Thyroid gland (tissue), 4 donors: Measurements from ENCODE around the gene CDH16. TPM values are rescaled to one million over a fixed set of nuclear protein-coding genes. Genes with fewer than 3 reads are reported as not detected.

Experiments used
- DNase-seq, 2 donors: peaks; one replicate each; pipeline ENCODE4 v3.0.0-alpha.2; 2019
- H3K27ac ChIP-seq, 3 donors: fragments of 200-600 bp; sonication (generic); 1 replicate in 2 of 3; 2 replicates in 1 of 3; pipeline ENCODE4 v1.5.1; 2016 to 2019; ENCODE audit warnings: mild to moderate bottlenecking in 1 of 3, moderate library complexity in 1 of 3
- H3K27me3 ChIP-seq: fragments of 200-600 bp; sonication (generic); one replicate; pipeline ENCODE4 v1.5.1; 2019
- H3K36me3 ChIP-seq, 2 donors: fragments of 200-600 bp; sonication (generic); one replicate each; pipeline ENCODE4 v1.5.1; 2016 to 2019
- H3K4me1 ChIP-seq, 2 donors: fragments of 200-600 bp; sonication (generic); one replicate each; pipeline ENCODE4 v1.5.1; 2017 to 2019
- H3K4me3 ChIP-seq, 3 donors: fragments of 200-600 bp; sonication (generic); replicated peaks in 1 of 3; 1 replicate in 2 of 3; 2 replicates in 1 of 3; pipeline ENCODE4 v1.5.1; 2016; ENCODE audit warnings: mild to moderate bottlenecking in 1 of 3
- H3K9me3 ChIP-seq: fragments of 200-600 bp; sonication (generic); one replicate; pipeline ENCODE4 v1.5.1; 2017
- POLR2A ChIP-seq, 2 donors: fragments of 450-650 bp; IDR thresholded peaks; one replicate each; pipeline ENCODE4 v1.6.1; 2017; ENCODE audit warnings: antibody characterized with exemption in 2 of 2, mild to moderate bottlenecking in 2 of 2, moderate library complexity in 1 of 2
- WGBS, 2 donors: methylation state at CpG; one replicate each; pipeline ENCODE4 v1.1.5; 2017; 5-methylcytosine and 5-hydroxymethylcytosine counted together
- intact Hi-C: fragments of 100-400 bp; cut with DNase I; formaldehyde crosslinking; loops from one replicate; pipeline ENCODE4 v1.15.1; 2023
- total RNA-seq, 4 donors: library from RNA; depleted of rRNA; stranded (reverse); fragments of >200 nt; gene quantifications; one replicate each; pipeline ENCODE4 v1.2.3, GENCODE V29; 2016
- TF ChIP-seq, protein P1 (sequence below), 6 experiments: fragments of 200-600 bp in 3 of 6; fragments of 450-650 bp in 3 of 6; sonication (generic) in 3 of 6; IDR thresholded peaks; one replicate each; pipeline ENCODE4 v1.5.1; 2016 to 2019; ENCODE audit warnings: antibody characterized with exemption in 6 of 6, mild to moderate bottlenecking in 2 of 6, inconsistent platforms in 1 of 6, moderate library complexity in 1 of 6

Gene CDH16
- total RNA-seq, 4 donors from 2014 or later, result 43.1 to 166 (median 134) TPM

DNA sequence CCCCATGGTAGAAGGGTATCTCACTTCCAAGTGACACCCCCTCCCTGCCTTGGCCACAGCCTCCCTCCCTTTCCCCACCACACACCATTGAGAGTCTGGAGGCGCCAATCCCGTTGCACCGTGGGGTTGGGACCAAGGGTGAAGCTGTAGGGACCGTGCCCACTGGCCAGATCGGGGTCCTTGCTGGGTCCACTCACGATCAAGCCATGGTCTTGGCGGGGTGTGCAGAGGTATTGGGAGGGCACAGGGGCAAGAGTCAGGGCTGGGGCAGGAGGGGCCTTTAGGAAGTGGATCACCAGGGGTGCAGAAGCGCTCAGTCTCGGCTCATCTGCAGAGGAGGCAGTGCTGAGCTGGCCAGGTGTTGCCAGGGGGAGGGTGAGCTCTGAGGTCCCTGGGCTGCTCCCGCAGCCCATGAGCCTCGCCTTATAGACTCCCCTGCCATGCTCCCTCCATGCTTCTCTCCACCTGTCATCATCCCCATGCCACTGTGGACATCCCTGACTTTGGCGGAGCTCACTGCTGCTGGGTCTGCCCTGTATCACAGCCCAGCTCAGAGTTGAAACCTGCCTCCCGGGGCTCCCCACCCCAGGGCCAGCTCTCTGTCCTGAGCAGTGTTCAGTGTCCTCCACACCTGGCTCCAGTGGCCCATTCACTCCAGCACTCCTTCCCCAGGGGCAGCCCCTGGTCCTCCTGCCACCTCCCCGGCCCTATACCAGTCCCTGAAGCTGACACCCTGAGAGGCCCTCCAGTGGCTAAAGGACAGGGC is 8.3 kb downstream of the CDH16 start:
- DNase-seq, result no peak
- Histone ChIP-seq H3K9me3 (no peaks in the 10 kb centered on the region), H3K27me3 (no peaks in the 10 kb centered on the region), H3K27ac (no peak overlapping the region), H3K4me3 (no peak overlapping the region), H3K36me3 (no peaks in the 10 kb centered on the region), H3K4me1 (peaks cover 9% of the 10 kb centered on the region in 2 donors)
- no peak for TF ChIP-seq POLR2A (IDR thresholded peaks at IDR 0.05)
- TF ChIP-seq, protein P1, sequence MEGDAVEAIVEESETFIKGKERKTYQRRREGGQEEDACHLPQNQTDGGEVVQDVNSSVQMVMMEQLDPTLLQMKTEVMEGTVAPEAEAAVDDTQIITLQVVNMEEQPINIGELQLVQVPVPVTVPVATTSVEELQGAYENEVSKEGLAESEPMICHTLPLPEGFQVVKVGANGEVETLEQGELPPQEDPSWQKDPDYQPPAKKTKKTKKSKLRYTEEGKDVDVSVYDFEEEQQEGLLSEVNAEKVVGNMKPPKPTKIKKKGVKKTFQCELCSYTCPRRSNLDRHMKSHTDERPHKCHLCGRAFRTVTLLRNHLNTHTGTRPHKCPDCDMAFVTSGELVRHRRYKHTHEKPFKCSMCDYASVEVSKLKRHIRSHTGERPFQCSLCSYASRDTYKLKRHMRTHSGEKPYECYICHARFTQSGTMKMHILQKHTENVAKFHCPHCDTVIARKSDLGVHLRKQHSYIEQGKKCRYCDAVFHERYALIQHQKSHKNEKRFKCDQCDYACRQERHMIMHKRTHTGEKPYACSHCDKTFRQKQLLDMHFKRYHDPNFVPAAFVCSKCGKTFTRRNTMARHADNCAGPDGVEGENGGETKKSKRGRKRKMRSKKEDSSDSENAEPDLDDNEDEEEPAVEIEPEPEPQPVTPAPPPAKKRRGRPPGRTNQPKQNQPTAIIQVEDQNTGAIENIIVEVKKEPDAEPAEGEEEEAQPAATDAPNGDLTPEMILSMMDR (IDR thresholded peaks at IDR 0.05), result no peak
- 79 to 90% methylated on average over 13 to 14 of the region's 14 CpGs for WGBS, 2 donors
- intact Hi-C loops, result no loop called here

DNA sequence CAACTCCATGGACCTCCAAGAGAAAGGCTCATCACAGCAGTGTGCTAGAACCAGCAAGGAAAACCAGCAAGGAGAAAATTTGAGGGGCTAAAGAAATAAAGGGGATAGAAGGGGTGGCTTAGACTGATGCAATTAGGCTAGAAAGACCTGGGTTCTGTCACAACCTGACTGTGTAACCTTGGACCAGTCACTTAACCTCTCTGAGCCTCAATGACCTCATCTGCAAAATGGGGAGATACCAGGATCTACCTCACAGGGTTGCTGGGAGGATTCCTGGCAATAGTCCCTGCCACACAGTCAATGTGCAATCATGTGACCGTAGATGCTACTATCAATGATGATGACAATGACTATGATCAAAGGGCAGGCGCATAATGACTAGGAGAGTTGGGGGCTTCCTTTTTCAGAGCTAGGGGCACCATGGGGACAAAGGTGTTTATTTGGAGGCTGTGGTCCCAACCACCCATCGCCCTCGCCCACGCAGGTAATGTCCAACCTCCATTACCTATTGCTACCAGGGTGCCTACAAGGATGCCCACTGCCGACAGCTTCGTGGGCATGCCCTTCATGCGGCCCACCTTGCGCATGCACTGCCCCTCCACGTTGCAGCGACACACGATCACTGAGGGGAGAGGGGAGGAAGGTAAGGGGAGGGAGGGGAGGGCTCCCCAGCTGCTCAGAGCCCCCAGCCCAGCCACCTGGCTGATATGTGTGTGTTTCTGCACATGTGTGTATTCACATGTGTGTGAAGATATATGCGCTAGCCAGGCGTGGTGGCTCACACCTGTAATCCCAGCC is 9.7 kb downstream of the CDH16 start:
- no peak for TF ChIP-seq POLR2A (IDR thresholded peaks at IDR 0.05)
- TF ChIP-seq, protein P1 (IDR thresholded peaks at IDR 0.05), result no peak
- WGBS, 2 donors, result 92 to 94% methylated on average over 14 of the region's 14 CpGs
- H3K4me3 ChIP-seq, result no peak overlapping the region
- H3K27me3 ChIP-seq, result no peaks in the 10 kb centered on the region
- peaks cover 19 to 23% of the 10 kb centered on the region in 2 donors for H3K4me1 ChIP-seq
- intact Hi-C loops, result no loop called here
- H3K9me3 ChIP-seq, result no peaks in the 10 kb centered on the region
- no peak overlapping the region for H3K27ac ChIP-seq
- H3K36me3 ChIP-seq, result no peaks in the 10 kb centered on the region
- no peak for DNase-seq

DNA sequence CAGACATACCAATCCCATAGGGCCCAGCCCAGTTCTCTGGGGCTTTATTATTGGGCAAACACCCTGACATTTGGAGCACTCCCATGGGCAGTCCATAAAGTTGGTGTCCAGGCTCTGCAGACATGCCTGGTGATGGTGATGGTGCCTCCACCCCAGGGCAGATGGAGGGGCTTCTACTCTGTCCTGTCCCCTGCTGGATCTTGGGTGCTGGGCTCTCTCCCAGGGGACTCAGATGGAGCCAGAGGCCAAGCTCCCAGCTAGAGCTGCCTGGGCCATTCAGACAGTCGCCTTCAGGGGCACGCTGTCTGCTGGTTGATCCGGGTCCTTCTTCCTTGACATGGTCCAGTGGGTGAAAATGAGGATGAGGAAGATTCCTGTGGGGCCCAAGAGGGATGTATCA is 10.6 kb downstream of the CDH16 start:
- H3K27ac ChIP-seq, result no peak overlapping the region
- H3K4me1 ChIP-seq, result peaks cover 19 to 32% of the 10 kb centered on the region in 2 donors
- intact Hi-C loops, result no loop called here
- no peaks in the 10 kb centered on the region for H3K27me3 ChIP-seq
- WGBS, 2 donors, result 89 to 95% methylated on average over 3 of the region's 3 CpGs
- TF ChIP-seq, protein P1 (IDR thresholded peaks at IDR 0.05), result no peak
- DNase-seq, result no peak
- H3K36me3 ChIP-seq, result no peaks in the 10 kb centered on the region
- no peaks in the 10 kb centered on the region for H3K9me3 ChIP-seq
- no peak overlapping the region for H3K4me3 ChIP-seq

DNA sequence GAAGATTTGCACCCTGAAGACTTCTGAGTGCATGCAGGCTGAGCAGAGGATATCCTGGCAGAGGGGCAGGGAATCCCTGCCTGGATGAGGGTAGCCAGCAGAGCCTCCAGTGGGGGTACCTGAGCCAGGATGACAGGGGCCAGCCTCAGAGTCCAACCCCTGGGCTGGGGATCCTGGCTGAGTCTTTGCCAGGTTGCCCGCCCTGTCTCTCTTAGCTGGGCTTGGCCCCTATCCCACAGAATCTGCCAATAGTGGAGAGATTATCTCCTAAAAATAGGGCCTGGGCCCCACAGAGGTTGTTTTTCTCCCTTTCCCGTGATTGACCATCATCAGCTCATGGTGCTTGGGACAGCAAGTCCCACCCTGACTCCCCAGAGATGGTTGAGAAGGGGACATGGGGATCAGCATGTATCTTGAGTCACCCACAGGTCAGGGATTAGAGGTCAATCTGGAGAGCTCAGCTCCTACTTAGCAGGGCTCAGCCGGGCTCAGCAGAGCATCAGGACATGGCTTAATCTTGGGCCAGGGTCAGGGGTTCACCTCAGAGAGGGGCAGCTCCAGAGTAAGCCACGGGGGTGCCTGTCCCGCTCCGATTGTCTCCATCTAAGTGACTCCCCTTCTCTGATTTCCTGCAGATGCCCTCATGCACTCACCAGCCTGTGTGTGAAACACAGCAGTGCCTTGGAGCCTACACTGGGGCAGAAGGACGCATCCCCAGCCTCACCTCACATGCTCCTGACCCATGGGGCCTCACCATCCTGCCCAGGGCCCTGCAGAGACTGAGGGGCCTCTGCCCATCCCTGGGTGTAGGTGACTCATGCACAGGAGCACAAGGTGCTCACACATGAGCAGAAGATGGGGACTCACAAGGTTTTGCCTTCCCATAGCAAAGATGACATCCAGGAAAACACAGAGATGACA is 11.5 kb downstream of the CDH16 start:
- no peaks in the 10 kb centered on the region for H3K27me3 ChIP-seq
- H3K36me3 ChIP-seq, result no peaks in the 10 kb centered on the region
- intact Hi-C loops, result no loop called here
- DNase-seq, result no peak
- H3K4me3 ChIP-seq, result no peak overlapping the region
- peaks cover 29 to 41% of the 10 kb centered on the region in 2 donors for H3K4me1 ChIP-seq
- WGBS, 2 donors, result 84 to 85% methylated on average over 2 to 7 of the region's 7 CpGs
- H3K9me3 ChIP-seq, result no peaks in the 10 kb centered on the region
- TF ChIP-seq, protein P1 (IDR thresholded peaks at IDR 0.05), result no peak
- no peak for TF ChIP-seq POLR2A (IDR thresholded peaks at IDR 0.05)
- peak overlapping the region in 2 of 3 donors; percentile 89 to 98 for H3K27ac ChIP-seq
